D721Med (cell line): Measurements from ENCODE around the gene CD1B.

Source experiments
- DNase-seq: peaks from one replicate; pipeline ENCODE4 v3.0.0; 2011; ENCODE audit warnings: low spot score; ENCODE audit not compliant: insufficient read length
- FAIRE-seq: peaks from 2 replicates; lab custom pipeline; 2011; peaks lifted over from hg19 to GRCh38; lab: Jason Lieb, UNC
- TF ChIP-seq, protein P1 (sequence below): IDR thresholded peaks from 2 replicates; pipeline ENCODE4 v1.5.1; 2012; ENCODE audit warnings: mild to moderate bottlenecking, control low read depth; ENCODE audit not compliant: insufficient read depth; ENCODE audit errors: missing control alignments

The CD1B gene

DNA sequence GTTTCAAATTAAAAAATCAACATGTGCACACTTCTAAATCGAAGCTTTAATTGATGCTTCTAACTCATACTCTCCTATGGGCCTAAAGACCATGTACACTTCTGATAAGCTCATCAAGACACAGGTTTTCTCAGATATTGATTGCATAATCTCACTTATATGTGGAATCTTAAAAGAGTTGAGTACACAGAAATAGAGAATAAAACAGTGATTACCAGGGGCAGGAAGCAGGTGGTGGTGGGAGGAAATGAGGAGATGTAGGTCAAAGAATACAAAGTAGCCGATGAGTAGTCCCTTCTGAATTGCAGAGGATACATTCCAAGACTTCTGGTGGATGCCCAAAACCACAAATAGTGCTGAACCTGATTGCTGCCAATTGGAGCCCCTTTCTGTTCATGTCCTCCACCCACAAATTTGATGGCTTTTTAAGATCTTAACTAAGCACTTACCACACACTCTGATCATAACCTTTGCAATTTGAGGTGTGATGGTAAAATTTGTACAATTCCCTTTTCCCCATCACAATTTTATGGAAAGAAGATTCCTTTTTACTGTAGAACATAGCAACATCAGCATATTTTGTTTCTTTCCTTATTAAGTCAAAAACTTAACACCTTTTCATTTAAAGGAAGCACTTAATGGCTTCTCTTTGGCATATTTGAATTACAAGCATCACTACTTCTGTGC lies 3.3 kb upstream of the CD1B start:
- DNase-seq (no peak), FAIRE-seq (no peak)
- TF ChIP-seq, protein P1, sequence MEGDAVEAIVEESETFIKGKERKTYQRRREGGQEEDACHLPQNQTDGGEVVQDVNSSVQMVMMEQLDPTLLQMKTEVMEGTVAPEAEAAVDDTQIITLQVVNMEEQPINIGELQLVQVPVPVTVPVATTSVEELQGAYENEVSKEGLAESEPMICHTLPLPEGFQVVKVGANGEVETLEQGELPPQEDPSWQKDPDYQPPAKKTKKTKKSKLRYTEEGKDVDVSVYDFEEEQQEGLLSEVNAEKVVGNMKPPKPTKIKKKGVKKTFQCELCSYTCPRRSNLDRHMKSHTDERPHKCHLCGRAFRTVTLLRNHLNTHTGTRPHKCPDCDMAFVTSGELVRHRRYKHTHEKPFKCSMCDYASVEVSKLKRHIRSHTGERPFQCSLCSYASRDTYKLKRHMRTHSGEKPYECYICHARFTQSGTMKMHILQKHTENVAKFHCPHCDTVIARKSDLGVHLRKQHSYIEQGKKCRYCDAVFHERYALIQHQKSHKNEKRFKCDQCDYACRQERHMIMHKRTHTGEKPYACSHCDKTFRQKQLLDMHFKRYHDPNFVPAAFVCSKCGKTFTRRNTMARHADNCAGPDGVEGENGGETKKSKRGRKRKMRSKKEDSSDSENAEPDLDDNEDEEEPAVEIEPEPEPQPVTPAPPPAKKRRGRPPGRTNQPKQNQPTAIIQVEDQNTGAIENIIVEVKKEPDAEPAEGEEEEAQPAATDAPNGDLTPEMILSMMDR = no peak

DNA sequence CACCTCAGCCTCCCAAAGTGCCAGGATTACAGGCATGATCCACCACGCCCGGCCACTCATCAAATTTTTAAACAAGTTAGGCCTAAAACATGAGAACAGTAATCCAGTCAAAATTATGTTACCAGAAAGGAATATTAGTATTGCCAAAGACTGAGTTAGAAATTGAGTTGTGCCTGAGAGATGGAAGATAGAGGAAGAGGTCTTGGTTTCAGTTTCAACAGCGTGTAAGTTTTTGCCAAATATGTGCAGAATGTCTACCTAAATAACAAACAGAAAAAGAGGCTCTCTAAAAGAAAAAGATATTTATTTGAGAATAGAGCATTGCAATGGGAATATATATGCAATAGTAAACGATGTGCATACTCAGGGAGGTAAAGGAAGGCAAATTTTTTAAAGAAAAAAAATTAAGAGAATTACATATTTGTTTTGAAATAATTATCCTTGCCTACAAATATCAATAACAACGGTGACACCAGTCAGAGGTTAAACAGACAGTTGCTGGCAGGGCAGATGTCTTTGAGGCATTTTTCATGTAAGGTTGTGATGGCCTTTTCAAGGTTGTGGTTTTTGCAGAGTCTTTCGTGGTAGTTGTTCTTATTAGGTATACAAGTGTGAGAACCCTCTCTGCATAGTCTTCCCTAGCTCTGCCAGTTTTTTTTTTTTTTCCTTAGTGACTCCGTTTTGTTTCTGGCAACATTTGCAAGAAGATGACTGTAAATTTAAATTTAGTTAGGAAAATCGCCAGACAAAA lies 2.2 kb upstream of the CD1B start:
- FAIRE-seq (no peak), DNase-seq (no peak)
- TF ChIP-seq, protein P1 = no peak

DNA sequence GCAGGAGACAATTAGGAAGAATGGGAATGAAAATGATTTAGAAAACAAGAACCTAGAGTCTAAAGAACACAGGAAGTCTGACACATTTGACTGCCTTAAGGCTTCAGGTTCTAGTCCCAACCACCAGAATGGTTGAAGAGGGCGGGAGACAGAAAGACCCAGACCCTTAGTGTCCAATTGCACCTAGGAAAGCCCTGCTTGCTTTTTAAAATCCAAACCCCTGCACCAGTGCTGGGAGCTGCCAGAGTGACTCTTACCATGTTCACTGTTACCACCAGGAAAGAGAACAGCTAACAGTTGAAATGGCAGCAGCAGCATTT lies 265 bp downstream of the CD1B start:
- DNase-seq (no peak), FAIRE-seq (no peak)
- TF ChIP-seq, protein P1 = no peak

DNA sequence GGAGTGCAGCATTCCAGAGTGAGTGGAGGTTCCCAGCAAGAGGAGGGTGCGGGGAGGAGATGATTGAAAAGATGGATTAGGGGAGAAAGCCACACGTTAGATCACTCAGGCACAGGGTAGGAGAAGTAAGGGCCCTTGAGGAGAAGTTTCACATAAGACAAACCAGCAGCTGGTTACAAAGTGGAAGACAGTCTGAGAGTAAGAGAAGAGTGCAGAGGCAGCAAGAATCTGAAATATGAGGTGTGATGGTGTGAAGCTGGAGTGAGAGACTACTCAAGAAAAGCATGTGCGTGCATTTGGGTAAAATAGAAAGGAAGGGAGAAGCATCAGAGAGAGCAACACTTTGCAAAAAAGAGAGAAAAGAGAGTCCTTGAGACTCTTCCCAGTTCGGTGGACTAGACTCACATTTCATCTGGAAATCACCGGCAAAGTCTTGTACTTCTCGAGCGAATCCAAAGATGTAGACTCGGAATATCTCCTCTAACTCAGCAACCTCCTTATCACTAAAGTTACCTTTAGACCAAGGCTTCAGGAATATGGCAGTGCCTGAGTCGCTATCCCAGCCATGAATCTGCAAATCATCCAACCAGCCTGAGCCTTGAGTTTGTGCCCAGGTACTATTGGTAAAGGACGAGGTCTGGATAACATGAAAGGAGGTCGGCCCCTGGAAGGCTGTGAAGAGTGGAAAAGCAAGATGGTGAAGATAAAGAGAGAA lies 783 bp downstream of the CD1B start:
- FAIRE-seq = no peak
- DNase-seq = no peak
- TF ChIP-seq, protein P1 = no peak

DNA sequence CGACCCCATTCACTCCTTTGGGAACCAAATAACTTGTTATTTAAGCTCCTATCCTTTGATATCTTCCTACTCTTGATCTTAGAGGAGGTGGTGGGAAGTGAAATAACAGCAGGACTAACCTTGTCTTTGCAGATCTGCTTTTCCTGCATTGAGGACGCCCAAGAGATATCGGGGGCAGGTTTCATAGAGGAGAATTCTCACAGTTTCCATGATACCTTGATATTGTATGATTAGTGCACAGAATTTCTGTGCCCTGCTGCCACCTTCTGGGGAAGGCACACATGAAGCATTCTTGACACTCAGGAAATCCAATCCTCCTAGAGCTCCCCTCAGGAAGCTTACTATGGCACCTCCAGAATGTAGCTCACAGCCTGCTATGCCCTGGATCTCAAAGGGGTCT lies 1.6 kb downstream of the CD1B start:
- FAIRE-seq (no peak), DNase-seq (no peak)
- TF ChIP-seq, protein P1 = peak; percentile 8

DNA sequence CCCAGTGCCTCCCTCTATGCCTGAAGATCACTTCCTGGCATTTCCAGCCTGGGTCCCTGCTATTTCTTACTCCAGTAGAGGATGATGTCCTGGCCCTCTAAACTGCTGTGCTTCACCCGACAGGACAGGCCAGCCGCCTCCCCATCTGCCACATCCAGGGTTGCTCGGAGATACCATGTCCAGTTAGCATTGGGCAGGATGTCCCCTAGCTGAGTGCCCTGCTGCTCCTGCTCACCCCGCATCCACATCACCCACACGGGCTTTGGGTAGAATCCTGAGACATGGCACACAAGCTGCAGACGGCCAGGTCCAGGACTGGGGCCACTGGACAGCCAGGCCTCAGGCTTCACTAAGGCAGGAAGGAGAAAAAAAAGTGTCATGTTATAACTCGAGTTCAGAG lies 2.0 kb downstream of the CD1B start:
- no peak for FAIRE-seq
- TF ChIP-seq, protein P1 = no peak
- DNase-seq = no peak
